LoVo (cell line): Measurements from ENCODE around the gene CMTR2.

Experiments
- DNase-seq: peaks from one replicate; pipeline ENCODE4 v3.0.0-alpha.2; 2016; ENCODE audit warnings: low spot score

Gene CMTR2

GRCh38 chr16:71273384-71273783, 15.8 kb downstream of the CMTR2 start:
- no peak for DNase-seq

GRCh38 chr16:71264299-71264698, 24.9 kb downstream of the CMTR2 start:
- DNase-seq, result no peak

- DNase-seq, result no peak
These were observed 25.6 kb downstream of the CMTR2 start for GRCh38 chr16:71263582-71263981.

- DNase-seq, result no peak
These were observed 26.8 kb downstream of the CMTR2 start for GRCh38 chr16:71262391-71262790.

- DNase-seq, result no peak
These were observed 28.2 kb downstream of the CMTR2 start for GRCh38 chr16:71260995-71261394.

GRCh38 chr16:71259086-71259485, 30.1 kb downstream of the CMTR2 start:
- no peak for DNase-seq

GRCh38 chr16:71258372-71258771, 30.8 kb downstream of the CMTR2 start:
- no peak for DNase-seq

- no peak for DNase-seq
These were observed 31.4 kb downstream of the CMTR2 start for GRCh38 chr16:71257768-71258167.

- DNase-seq, result no peak
These were observed 33.5 kb downstream of the CMTR2 start for GRCh38 chr16:71255721-71256120.

GRCh38 chr16:71254832-71255525, 34.2 kb downstream of the CMTR2 start:
- no peak for DNase-seq

- DNase-seq, result no peak
These were observed 38.6 kb downstream of the CMTR2 start for GRCh38 chr16:71250461-71251235.

- DNase-seq, result no peak
These were observed 39.8 kb downstream of the CMTR2 start for GRCh38 chr16:71249399-71249798.

GRCh38 chr16:71247478-71247877, 41.7 kb downstream of the CMTR2 start:
- no peak for DNase-seq

GRCh38 chr16:71246309-71246708, 42.9 kb downstream of the CMTR2 start:
- no peak for DNase-seq

- DNase-seq, result no peak
These were observed 44.7 kb downstream of the CMTR2 start for GRCh38 chr16:71244521-71244920.

GRCh38 chr16:71242601-71243000, 46.6 kb downstream of the CMTR2 start:
- DNase-seq, result peak; percentile 1

- no peak for DNase-seq
These were observed 47.2 kb downstream of the CMTR2 start for GRCh38 chr16:71242036-71242435.
